Heart left ventricle (tissue), 13 donors: ENCODE data around the gene DENND1B.

Experiments
- CTCF ChIP-seq, 12 donors: fragments of 200-600 bp; sonication (generic) in 4 of 12; IDR thresholded peaks; one replicate each; pipeline versions ENCODE4 v1.5.0 to v1.8.0; 2018 to 2022; ENCODE audit warnings: antibody characterized with exemption in 12 of 12, mild to moderate bottlenecking in 5 of 12
- POLR2A ChIP-seq, 2 donors: fragments of 450-650 bp; IDR thresholded peaks; one replicate each; pipeline ENCODE4 v1.6.1; 2017; ENCODE audit warnings: antibody characterized with exemption in 2 of 2, mild to moderate bottlenecking in 2 of 2, moderate library complexity in 2 of 2
- donor health status: ischemic (EF 13 %, LVEDD 7.1; RV severe dilation, severe dysfunction).
- donor health status: DM: no; HTN: yes; CAD: no.
- donor health status: DM: no; HTN: no; CAD: no.
- donor health status: ischemic (EF 25% LVEDD 6.9; RV normal size, moderate dysfunction).
- donor health status: ischemic (EF 25% LVEDD 5.7; RV mildly dilated, moderate dysfunction).
- donor health status: ischemic (EF 35%, LVEDD 5.7; RV mildly dilated, moderate dysfunction).
- donor health status: nonischemic (EF 11% LVEDD 7.7; RV severe dilation, severe dysfunction).
- donor health status: DM: yes; HTN: yes; CAD: no.
- donor health status: PGD.
- donor health status: ischemic (EF 29% LVEDD 5.4; RV normal size, mild dysfunction).
- donor health status: nonischemic (EF 23%, LVEDD 6.1; RV moderate dilation, normal function).

GRCh38 chr1:197801111-197801482 is 25.8 kb upstream of the DENND1B start:
- no peak for TF ChIP-seq CTCF (IDR thresholded peaks at IDR 0.05)
- TF ChIP-seq POLR2A (IDR thresholded peaks at IDR 0.05), result no peak
